GM19351 (cell line): ENCODE results near the gene KMT2B.
A peak's percentile ranks its signal among the peaks of the same experiment; 100 is the strongest.

Source experiments
- ATAC-seq: cut with Tn5 transposase; IDR thresholded peaks from one replicate; pipeline ENCODE4 v1.9.1; 2021; ENCODE audit warnings: mild to moderate bottlenecking, moderate library complexity; ENCODE audit not compliant: unreplicated experiment

KMT2B gene

DNA sequence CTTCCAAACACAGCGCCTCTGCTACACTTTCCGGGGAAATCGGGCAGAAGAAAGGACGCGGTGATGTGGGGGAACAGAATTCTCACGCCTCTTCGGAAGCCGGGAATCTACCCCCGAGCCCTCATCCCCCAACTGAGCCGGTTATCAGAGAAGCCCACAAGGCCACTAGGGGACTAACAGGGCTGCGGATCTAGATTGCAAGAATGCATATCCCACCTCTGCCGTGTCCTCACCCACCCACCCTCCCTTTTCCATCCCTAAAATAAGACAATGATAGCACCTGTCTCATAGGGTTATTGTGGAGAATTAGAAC lies 23.4 kb downstream of the KMT2B start:
- ATAC-seq = no peak

DNA sequence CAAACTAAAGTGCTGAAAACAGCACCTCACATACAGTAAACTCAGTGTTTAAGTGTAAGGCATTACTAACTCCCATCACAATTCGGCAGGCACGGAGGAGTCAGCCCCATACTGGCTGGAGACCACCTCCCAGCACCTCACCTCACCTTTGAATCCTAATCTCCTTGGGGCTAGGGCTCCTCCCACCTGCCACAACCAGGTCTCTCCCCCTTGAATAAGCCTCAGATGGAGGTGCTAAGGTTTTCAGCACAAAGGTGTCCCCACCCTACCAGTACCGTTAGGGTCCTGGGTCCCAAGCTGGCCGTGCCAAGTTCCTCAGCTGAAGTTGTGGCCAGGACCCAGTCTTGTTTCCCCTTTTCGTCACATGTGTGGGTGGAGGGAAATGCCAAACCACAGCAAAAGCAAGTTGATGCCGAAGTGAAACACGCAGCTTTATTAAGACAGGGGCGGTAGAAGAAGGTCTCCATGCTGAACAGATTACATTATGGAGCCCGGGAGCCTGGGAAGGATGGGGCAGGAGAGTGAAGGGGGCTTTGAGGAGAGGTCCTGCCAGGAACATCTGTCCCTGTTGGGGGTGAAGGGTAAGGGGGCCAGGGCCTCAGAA lies 24.4 kb downstream of the KMT2B start, which contains the start of gene IGFLR1:
Gene IGFLR1, minus strand, starts transcription at position 332 of the 604 bp plus-strand sequence. CDS start 1,272 bp downstream, outside the sequence.
- no peak for ATAC-seq

DNA sequence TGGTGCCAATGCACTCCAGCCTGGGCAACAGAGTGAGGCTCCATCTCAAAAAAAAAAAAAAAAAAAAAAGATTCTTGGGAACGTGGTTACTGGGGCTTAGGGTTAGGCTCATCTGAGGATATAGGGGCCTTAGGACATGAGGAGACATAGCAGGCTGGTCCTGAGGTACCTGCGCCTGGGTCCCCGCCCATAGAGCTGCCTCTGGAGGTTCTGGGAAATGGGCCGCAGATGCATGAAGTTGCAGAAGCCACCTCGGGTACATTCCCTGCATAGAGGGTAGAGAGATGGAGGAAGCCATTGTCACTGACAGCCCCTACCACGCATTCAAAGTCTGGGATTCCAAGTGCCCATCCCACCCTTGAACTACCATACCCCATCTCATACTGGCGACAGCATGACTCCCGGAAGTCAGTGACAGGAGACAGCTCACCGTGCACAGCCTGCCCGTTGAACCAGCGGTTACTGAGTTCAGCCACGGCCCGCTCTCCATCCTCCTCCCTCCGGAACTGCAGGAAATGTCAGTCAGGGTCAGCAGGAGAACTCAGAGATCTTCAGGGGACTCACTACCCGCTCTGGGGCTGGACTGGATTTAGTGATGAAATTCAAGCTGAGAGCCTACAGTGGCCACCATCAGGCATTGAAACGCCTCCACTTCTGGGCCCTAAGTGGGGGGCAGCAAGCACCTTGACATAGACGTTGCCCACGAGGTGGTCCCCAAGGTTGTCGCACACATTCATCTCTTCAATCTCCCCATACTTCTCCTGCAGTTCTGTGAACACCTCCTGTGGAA lies 26.0 kb downstream of the KMT2B start:
- ATAC-seq = no peak

DNA sequence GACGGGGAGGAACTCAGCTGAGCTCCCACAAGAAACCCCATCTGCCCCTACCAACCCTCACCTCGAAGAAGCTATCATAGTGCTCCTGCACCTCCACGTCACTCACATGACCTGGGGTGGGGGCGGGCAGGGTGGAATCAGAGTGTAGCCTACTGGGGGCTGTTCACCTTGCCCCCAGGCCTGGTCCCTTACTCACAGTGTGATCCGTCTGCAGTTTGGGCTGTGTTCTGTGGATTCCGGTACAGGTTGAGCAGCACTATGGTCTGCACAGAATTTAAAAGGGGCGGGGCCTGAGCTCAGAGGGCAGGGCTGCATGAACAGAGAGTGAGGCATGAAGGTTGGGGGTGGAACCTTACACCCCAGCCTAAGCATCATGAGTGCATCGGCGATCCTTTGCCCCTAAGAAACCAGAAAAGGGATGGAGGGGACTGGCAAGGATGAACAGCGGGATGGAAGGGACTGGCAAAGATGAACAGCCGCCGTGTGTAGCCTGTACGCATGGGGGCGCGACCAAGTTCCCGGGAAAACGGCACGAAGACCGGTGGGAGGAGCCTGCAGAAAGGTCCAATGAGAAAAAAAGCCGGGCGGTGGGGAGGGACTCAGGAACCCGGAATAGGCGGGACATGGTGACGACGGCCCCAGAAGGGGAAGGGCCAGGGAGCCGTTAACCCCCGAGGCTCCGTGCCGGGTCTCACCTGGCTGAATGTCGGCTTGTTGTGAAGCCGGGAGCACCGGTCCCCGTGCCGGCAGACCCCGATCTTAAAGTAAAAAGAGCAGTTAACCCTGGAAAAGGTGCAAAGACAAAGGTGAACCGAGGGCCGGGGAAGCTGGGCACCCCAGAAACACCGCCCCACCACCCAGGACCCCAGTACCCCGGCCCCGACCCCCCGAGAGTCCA lies 26.9 kb downstream of the KMT2B start:
- ATAC-seq = peak; percentile 33

DNA sequence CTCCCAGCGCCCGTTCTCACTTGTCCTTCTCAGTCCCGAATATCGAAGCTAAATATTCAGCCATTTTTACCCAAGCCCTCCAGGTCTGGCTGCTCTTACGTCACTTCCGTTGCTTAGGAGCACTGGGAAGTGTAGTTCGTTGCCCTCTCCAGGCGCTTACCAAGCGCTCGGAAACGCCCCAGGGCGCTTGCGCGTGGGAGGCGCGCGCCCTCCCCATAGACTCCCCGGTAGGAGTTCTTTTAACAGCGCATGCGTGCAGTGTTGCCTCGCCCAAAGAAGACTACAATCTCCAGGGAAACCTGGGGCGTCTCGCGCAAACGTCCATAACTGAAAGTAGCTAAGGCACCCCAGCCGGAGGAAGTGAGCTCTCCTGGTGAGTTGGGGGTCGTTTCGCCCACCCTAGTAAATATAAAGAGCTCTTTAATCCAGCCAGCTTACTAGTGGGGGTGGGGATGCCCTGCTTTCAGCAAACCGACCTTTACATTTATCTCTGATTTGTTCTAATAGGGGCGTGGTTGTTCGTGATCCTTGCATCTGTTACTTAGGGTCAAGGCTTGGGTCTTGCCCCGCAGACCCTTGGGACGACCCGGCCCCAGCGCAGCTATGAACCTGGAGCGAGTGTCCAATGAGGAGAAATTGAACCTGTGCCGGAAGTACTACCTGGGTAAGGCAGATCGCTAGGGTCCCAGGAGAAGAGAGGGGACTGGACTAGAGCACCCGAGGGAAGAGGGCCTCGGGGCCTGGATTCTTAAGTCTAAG lies 27.7 kb downstream of the KMT2B start, which contains the start of the genes PSENEN and U2AF1L4:
Gene PSENEN, plus strand, starts transcription at position 324 of the 759 bp plus-strand sequence. Its CDS starts 280 bp downstream, at position 604.
Gene U2AF1L4, minus strand, starts transcription at position 91 of the 759 bp plus-strand sequence. Its CDS starts 27 bp downstream, at position 64.
- peak; percentile 36 for ATAC-seq

DNA sequence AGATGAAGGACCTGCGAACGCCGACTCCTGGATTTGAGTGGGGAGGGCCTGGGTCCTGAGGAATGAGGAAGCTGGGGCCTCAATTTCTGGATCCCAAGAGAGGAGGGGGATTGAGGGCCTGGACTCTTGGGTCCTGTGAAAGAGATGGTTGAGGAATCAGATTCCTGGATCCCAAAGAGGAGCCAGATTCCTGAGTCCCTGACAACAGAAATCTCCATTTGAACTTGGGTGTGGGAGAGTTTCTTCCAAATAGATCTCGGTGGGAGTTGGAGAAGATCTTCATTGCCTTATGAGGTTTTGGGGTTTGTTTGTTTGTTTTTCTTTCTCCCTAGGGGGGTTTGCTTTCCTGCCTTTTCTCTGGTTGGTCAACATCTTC lies 28.3 kb downstream of the KMT2B start:
- no peak for ATAC-seq

DNA sequence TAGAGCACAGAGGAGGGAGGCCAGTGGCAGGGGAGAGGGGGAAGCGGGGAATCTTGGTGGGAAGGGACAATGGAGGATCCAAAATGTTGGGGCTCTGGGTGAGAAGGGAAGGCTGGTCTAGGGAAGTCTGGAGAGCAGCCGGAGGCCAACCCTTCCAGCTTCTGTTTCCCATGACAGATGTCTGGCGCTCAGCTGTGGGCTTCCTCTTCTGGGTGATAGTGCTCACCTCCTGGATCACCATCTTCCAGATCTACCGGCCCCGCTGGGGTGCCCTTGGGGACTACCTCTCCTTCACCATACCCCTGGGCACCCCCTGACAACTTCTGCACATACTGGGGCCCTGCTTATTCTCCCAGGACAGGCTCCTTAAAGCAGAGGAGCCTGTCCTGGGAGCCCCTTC lies 28.7 kb downstream of the KMT2B start:
- ATAC-seq = no peak

DNA sequence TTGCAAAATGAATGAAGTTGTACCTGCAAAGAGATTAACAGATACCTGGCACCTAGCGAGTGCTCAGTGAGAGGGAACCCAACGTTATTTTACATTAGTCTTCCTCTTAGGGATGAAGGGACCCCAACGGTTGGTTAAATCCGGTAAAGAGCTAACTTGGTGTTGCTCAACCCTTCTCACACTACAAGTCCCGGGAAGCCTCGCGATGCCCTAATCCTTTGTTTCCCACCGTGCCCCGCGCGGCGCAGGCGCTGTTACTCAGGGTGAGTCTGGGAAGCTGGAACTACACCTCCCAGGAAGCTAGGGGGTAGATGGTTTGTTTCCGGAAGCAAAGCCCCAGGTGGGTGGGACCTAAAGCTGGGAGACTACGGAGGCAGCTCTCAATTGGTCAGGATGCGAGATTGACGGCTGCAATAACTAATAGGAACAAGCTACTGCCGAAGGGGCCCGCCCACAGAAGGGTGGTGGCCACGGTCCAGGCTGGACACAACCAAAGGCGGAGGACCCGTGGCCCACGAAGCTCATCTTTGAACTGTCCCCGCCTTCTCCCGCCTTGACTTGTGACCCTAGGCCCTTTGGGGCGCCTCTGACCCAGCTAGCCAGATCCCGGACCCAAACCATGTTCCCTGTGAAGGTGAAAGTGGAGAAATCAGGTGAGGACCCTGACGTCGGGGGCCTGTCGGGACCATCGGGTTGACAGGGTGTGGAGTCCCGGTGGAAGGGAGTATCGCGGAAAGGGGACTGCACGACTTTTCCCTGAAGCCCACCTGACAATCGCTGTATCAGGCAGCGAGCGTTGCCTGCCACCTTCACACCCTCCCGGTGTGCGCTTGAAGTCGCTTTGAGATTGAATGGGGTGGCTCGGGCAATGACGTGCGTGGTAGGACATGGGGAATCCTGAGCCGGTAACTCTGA lies 30.6 kb downstream of the KMT2B start, which contains the start of gene LIN37:
Gene LIN37, plus strand, starts transcription at position 471 of the 915 bp plus-strand sequence. Its CDS starts 149 bp downstream, at position 620.
- ATAC-seq = peak; percentile 66

DNA sequence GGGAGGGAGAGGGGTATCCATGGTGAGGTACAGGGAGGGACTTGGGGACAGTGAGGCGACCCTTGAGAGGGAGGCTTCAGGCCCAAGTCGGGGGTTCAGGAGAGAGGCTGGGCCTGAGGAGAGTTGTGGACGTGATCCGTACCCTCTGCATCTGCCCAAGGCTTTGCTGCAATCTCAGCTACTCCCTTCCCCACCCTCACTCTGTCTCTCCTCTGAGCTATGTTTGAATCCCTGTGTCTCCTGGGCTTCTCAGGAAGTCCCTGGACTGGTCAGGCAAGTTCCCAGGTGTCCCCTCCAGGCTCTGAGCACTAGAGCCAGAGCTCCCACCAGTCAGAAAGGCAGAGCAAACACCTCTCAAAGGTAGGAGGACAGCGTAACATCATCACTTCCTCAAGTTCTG lies 32.4 kb downstream of the KMT2B start:
- no peak for ATAC-seq

DNA sequence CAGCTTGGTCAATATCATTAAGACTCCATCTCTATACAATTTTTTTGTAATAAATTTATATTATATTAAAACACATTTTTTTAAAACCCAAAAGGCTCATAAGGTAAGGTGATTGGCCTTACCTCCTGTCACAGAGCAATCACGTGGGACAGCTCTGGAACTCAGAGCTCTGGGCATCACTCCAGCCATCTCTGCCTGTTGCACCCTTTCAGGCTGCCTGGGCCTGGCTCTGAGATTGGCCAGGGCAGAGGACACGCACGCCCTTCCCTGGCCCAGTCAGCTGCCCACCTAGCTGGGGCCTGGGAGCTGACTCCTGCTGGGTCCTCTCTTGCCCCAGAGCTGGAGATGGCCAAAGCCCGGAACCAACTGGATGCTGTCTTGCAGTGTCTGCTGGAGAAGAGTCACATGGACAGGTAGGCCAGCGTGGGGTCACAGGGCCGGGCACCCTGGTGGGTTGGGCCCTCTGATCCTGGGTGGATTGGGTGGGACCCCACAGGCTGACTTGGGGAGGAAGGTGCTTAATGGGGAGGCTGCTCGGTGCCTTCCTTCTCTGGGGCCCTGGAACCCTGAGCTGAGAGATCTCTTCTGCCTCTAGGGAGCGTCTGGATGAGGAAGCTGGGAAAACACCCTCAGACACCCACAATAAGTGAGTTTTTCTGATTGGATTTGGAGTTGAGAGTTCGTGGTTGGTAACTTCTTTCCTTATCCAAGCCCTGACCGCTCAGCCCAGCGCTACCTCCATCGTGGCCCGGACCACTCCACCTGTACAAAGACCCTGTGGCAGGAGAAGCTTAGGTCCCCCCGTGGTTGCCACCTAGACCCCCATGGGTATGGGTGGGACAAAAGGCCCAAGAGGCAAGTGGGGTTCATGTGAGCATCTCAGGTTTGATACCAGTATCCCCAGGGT lies 34.3 kb downstream of the KMT2B start:
- ATAC-seq = no peak

DNA sequence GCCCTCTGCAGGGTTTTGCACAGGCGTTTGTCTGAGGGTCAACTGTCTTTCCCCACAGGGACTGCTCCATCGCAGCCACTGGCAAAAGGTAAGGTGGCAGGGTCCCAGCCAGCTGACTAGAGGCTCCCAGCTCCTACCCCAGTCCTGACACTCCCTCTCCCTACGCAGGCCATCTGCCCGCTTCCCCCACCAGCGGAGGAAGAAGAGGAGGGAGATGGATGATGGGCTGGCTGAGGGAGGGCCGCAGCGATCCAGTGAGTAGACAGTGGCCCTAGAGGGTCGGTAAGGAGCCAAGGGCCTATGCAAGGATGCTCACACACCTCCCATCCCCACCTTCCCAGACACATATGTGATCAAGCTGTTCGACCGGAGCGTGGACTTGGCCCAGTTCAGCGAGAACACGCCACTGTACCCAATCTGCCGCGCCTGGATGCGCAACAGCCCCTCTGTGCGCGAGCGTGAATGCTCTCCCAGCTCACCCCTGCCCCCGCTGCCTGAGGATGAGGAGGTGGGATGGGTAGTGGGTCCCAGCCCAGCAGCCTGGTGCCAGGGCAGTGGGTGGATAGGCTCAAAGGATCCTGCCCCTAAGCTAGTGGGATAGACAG lies 35.0 kb downstream of the KMT2B start:
- no peak for ATAC-seq

DNA sequence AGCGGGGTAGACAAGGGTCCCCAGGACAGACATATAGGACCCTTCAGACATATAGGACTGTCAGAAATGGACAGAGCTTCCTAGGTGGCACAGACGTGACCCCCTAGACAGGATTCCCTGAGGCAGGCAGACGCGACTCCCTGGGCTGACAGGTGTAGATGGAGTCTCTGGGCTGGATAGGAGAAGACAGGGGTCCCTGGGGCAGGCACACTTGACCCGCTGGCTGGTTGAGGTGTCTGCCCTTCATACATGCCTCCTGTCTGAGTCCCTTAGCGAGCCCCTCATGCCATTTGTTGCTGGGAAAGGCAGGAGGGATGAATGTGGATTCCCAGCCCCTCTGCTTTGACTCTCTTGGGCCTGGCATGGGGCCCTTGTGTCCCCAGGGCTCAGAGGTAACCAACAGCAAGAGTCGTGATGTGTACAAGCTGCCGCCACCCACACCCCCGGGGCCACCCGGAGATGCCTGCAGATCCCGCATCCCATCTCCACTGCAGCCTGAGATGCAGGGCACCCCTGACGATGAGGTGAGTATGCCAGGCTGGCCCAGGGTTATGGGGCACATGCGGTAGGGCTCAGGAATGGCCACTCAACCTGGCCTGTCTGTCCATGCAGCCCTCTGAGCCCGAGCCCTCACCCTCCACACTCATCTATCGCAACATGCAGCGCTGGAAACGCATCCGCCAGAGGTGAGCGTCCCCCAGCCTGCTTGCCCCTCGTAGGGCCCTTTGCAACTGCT lies 36.0 kb downstream of the KMT2B start:
- no peak for ATAC-seq

DNA sequence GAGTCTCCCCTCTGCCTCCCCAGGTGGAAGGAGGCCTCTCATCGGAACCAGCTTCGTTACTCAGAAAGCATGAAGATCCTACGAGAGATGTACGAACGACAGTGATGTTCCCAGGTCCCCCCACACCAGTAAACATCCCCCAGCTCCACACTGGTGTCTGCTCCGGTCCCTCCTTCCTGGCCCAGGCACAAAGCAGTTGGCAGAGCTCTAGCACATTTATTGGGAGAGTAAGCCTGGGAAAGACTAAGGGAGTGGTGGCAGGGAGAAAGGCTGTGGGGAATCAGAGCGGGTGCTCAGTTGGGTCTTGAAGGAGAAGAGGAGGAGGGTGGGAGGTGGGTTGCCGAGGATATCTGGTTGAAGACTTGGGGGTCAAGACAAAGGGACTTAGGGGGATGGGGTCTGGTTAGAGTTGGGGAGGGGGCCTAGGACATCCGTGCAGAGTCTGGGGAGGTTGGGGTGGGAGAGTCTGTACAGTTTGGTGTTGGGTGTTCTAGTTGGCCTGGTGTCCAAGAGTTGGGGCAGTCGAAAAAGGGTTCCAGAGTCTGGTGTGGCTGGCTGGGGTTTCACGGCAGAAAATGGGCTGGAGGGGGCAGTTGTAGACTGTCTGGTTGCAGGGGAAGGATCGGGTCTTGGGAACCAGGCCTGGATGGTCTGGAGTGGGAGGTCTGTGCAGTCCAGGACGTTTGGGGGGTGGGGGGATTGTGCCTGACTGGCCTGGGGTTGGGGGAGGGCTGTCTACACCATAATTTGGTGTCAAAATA lies 36.7 kb downstream of the KMT2B start:
- no peak for ATAC-seq

DNA sequence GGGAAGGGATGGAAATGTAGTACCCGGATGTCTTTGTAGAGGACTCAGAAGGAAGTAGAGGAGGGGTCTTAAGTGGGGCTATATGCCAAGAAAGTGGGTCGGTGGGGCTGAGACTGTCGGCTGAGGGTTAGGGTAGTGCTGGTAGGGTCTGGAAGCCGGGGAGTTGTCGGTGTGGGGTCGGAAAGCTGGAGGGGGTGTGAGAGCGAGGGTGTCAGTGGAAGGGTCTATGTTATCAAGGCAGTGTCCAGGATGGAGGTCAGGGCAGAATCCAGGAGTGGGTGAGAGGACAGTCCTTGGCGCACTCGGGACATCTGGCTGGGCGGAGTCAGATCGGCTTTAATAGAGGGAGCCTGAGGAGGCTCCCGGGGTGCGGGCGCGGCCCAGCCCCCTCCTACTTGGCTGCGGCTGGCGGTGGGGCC lies 37.3 kb downstream of the KMT2B start:
- ATAC-seq = no peak

DNA sequence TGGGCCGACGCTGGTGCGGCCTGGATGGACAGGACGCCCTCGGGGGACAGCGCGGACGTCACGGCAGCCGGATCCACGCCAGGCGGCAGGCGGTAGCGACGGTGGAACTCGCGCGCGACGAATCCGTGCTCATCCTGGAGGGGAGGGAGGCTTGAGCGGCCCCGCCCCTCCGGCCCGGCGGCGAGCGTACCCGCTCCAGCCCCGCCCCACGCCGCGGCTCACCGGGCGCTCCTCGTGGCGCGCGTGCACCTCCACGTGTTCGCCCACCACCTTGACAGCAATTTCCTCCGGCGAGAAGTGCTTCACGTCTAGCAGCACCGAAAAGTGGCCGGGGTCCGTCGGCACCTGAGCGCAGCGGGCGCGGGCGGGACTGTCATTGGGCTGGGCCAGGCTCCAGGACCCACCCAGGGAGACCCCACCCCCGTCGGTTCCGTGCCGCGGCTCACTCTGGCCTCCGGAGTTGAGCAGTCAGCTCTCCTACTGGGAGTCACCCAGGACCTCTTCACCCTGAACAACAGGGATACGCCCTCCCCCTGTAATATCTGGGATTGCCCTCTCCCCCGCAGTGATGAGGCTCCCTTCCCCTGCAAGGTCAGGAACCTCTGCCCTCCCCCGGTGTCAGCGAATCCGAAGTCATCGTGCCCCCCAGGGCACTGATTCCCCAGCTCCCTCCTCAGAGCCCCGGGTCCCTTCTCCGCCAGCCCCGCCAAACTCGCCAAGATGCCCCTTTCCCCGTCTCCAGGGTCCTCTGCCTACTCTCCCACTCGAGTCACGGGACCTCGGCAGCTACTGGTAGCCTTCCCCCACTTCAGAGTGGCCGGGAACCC lies 38.0 kb downstream of the KMT2B start:
- no peak for ATAC-seq
